HG02884 (cell line): ENCODE measurements around the gene S1PR2.
A peak's percentile ranks its signal among the peaks of the same experiment; 100 is the strongest.
"Not testable (repeated sequence)": the region's sequence is repeated elsewhere in the genome, so short reads cannot be mapped to it uniquely, and the experiment has no call there.

ENCODE experiments used
- ATAC-seq: cut with Tn5 transposase; IDR thresholded peaks from one replicate; pipeline ENCODE4 v1.9.1; 2021; ENCODE audit warnings: mild to moderate bottlenecking, moderate library complexity; ENCODE audit not compliant: unreplicated experiment

S1PR2 gene

GRCh38 chr19:10254244-10254643, 23.1 kb upstream of the S1PR2 start:
- no peak for ATAC-seq

DNA sequence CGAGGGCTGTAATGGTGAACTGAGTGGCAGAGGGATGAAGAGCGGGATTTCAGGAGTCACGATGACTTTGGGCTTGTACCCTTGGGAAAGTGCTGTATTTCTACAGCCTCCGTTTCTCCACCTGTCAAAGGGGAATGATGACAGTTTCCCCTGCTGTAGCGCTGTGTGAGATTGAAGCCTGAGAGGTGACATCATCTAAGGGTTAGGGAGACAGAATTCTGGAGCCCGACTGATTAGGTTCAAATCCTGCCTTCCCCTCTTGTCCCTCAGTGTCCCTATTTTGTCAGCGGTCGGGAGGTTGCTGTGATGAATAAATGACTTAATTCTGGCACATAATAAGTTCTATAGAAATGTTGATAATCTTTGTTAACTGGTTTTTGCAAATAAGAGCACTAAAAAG, 21.6 kb upstream of the S1PR2 start:
- no peak for ATAC-seq

DNA sequence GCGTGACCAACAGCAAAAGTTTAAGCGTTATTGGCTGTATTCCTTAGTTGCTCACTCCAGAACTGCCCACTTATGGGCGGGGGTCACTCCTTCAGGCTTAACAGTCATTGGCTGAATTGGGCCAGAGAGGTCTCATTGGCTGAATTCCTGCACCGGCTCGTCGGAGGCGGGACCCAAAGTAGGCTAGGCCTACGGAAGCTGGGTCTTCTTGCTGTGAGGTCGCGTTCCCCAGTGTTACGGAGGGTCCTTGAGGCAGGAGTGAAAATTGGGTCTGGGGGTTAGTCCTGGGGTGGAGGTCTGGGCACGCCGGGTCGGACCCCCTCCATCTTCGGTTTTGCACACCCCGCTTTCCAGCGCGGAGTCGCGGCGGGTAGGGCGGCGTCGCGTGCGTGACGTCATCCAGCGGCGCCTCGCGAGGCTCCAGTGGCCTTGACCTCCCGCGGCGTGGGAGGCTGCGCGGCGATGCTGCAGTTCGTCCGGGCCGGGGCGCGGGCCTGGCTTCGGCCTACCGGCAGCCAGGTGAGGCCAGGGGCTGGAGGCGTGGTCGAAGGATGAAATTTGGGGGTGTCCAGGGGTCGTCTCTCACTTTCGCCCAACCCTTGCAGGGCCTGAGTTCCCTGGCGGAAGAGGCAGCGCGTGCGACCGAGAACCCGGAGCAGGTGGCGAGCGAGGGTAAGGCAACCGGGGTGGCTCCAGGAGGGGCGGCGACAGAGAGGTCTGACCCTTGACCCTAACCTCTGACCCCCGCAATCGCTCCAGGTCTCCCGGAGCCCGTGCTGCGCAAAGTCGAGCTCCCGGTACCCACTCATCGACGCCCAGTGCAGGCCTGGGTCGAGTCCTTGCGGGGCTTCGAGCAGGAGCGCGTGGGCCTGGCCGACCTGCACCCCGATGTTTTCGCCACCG, 20.9 kb upstream of the S1PR2 start, which contains the start of gene MRPL4:
MRPL4 (plus strand) TSS at position 423 of the 903 bp plus-strand sequence; CDS start at position 463, 40 bp downstream.
- ATAC-seq = peak; percentile 76

GRCh38 chr19:10246511-10246910, 15.4 kb upstream of the S1PR2 start:
- no peak for ATAC-seq

- ATAC-seq = no peak
These were observed 14.2 kb upstream of the S1PR2 start for GRCh38 chr19:10245189-10245939.

DNA sequence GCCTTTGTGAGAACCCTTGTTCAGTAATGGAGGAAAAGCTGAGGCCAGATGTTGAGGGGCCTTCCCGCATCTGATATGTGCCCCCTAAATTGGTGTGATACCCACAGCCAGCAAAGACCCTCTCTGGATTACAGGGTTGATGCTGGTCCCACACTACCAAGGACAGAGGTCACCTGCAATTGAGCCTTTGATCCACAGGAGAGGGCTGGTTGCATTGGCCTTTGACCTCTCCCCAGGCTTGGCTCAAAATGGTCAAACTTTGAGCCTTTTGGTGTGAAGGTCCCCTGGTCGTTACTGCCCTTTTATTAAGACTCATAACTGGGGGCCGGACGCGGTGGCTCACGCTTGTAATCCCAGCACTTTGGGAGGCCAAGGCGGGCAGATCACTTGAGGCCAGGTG, 12.5 kb upstream of the S1PR2 start:
- ATAC-seq = no peak

GRCh38 chr19:10241826-10242449, 10.8 kb upstream of the S1PR2 start:
- not testable (repeated sequence) for ATAC-seq

DNA sequence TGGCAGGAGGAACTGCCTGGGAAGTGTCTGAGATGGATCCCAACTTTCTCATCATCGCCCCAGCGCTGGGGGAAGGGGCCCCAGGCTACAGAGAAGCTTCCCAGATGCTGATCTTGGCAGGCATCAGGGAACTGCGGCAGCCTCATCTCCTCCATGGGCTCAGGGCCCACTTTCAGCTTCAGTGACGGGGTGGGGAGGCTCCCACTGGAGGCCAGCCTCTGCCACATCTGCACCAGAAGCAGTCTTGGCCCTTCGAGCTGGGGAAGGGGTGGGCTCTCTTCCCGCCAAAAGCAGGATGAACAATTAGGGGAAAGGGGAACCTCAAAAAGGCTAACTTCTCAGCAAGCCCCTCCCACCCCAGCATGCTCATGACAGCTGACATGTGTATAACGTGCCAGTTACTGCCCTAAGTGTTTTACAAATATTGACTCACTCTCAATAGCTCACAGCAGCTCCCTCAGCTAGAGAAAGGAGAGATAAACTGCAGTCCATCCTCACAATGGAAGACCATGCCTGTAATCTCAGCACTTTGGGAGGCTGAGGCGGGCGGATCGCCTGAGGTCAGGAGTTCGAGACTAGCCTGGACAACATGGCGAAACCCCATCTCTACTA, 7.1 kb upstream of the S1PR2 start:
- ATAC-seq = no peak

DNA sequence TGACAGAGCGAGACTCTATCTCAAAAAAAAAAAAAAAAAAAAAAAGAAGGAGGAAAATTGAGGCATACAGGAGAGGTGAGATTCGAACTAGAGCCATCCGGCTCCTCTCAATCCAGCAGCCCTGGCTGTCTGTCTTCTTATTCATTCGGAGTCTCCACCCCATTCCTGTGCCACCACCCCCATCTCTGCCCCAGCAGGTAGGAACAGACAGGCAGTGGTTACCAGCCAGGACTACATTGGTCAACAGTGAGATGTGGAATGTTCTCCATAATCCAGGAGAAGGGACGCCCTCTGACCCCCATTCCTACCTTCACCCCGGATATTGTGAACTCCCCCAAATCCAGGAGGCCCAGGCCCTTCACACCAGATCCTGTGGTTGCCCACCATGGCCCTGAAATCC, 6.6 kb upstream of the S1PR2 start:
- ATAC-seq = no peak

GRCh38 chr19:10235409-10235808, 4.3 kb upstream of the S1PR2 start:
- not testable (repeated sequence) for ATAC-seq

DNA sequence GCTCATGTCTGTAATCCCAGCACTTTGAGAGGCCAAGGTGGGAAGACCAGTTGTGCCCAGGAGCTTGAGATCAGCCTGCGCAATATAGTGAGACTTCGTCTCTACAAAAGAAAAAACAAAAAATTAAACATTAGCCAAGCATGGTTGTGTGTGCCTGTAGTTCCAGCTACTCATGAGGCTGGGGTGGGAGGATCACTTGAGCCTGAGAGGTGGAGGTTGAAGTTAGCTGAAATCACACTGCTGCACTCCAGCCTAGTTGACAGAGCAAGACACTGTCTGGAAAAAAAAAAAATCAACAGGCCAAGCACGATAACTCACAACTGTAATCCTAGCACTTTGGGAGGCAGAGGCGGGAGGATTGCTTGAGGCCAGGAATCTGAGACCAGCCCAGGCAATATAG, 3.9 kb upstream of the S1PR2 start:
- ATAC-seq = no peak

DNA sequence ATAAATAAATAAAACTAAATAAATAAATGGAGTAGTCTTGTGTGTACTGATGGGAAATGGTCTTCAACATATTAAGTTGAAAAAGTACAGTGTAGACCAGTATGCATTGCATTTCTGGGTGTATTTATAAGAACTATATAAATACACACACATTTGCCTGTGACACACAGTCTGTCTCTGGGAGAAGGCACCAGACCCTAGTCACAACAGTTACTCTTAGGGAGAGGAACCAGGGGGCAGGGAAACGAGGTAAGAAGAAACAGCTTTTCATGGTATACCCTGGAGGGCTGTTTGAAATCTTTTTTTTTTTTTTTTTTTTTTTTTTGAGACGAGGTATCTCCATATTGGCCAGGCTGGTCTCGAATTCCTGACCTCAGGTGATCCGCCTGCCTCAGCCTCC, 2.8 kb upstream of the S1PR2 start:
- ATAC-seq = no peak

DNA sequence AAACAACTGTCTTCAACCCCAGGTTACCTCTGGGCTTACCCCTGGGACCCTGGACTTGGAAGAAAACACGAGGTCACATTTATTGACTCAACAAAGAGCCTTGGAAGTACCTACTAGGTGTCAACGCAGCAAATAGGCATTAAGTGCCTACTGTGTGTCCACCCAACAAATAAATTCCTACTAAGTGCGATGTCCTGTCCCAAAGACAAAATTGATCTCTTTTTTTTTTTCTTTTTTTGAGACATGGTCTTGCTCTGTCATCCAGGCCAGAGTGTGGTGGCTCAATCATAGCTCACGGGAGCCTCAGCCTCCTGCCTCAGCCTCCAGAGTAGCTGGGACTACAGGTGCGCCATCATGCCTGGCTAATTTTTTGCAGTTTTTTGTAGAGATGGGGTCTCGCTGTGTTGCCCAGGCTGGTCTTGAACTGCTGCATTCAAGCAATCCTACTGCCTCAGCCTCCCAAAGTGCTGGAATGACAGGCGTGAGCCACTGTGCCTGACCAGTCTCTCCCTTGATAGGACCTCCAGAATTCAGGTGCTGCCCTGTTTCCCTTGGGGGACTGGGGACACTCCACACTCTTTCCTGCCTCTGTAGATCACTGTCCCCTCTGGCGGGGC, 589 bp upstream of the S1PR2 start:
- no peak for ATAC-seq

DNA sequence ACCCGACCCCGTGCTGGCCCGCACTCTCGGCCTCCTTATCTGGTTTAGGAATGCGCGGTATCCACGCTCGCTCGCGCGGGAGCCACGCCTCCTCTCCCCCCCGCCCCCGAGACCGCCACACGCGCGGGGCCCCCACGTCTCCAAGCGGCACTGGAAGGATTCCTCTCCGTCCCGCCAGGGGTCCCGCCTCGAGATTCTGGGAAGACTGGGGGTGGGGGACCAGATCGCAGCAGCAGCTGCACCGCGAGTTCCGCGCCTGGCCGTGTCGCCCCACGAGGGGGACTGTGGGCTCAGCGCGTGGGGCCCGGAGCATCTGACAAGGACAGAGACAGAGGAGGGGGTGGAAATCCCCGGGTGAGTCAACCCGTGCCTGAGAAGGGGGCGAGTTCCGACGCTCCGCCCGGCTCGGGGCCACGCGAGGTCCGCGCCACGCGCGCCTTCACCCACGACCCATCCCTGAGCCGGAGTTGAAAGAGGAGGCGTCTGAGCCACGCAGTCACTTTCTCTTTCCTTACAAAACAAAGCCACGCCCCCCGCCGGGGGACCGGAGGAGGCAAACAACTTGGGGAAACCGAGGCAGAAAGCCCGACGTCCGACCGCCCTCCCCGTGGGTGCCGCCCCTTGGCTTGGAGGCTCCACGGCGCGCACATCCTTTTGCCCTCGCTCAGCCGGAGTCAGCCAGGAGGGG, 814 bp downstream of the S1PR2 start:
- ATAC-seq = no peak

DNA sequence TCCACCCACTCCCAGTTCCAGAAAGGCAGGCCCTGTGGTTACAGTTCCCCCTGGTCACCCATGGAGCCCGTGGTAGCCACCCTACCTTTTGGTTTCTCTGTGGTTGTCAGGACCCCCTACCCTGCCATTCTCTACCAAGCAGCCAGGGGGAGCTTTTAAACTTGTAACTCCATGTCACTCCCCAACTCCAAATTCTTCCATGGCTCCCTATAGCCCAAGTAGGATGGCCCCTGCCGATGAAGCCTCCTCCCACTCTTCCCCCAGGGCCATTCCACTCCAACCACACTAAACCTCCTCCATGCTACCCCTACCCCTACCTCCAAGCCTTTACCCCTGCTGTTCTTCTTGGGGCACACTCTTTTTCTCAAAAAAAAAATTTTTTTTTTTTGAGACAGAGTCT, 2.2 kb downstream of the S1PR2 start:
- ATAC-seq = no peak

DNA sequence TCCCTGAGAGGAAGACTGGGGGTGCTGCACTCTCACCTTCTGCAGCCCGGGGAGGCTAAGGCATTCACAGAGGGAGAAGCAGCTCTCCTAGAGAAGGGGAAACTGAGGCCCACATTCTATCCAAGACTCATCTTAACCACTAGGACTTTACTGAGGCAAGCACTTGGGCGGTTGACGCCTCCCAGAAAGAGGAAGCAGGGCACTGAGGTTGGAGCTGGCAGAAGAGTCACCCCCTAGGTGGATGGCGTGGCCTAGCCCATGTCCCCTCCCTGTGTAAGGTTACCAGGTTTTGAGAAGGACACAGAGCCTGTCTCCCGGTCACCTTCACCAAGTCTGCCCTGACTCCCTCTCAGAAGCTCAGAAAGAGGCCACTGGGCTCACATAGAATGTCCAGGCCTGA, 2.7 kb downstream of the S1PR2 start:
- ATAC-seq = no peak

DNA sequence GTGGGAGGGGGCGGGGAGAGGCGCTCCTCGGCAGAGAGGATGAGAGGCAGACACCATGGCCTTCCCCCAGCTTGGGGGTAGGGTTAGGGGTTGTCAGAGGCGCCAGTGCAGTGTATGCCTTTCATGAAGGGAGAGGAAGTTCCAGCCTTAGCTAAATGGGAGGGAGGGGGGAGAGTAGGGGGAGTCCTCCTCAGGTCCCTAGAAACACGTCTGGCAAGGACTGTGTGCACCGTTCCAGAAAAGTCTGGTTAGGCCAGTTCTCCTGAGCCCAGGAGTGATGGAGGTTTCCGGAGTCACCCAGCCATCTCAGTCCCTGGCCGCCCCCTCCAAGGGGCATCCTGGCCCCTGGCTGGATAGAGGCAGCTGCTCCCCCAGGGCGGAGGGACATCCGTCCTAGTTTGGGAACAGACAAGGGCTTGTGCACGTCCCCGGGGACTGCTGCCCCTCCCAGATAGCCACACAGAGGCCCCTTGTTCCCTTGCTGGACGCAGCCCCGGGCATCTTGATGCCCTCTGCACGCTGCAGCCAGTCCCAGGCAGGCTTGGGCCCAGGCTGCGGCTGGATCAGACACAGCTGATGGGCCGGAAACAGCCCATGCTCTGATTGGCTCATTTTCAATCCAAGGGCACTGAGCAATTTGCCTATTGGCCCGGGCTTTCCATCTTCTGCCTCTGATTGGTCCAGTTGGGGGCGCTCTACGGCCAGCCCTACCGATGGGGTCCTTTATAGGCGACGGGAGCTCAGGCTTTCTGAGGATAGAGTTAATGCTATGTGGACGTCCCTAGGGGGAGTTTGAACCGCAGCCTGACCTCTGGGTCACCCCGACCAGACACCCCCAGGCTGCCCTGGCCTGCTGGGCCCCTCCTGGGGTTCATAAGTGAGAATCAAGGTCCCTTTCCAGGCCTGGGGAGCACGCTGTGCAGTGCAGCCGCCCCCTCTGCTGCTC, 3.8 kb downstream of the S1PR2 start:
- ATAC-seq = no peak

- no peak for ATAC-seq
These were observed 4.6 kb downstream of the S1PR2 start for GRCh38 chr19:10226376-10227025.

- no peak for ATAC-seq
These were observed 5.1 kb downstream of the S1PR2 start for GRCh38 chr19:10226021-10226375.
